Measurements from ENCODE around the gene DTNBP1.

DNA sequence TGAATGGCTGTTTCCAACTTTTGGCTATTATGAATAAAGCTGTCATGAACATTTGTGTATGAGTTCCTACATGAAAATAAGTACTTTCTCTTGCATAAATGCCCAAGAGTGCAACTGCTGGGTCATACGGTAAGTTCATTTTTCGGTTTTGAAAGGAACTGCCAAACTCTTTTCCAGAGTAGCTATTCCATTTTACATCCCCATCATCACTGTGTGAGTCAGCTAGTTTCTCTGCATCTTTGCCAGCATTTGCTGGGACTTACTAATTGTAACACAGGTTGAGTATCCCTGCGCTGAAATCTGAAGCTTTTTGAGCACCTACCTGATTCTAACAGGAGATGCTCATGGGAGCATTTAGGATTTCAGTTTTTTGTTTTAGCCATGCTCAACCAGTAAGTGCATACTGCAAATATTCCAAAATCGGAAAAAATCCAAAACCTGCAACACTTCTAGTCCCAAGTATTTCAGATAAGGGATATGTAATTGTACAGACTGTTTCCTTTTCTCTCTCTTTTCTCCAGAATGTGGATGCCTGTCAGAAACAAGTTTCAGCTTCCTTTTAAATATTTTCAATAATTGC lies 118.4 kb downstream of the DTNBP1 start:
- TF ChIP-seq CTCF (IDR thresholded peaks at IDR 0.05; ENCODE audit: low read length) (no peak), EZH2phosphoT487 (IDR thresholded peaks at IDR 0.05; ENCODE audit: low read length) (no peak), EZH2 (optimal IDR thresholded peaks at IDR 0.05; ENCODE audit: low read depth, low read length) (no peak)
